Measurements from ENCODE around the gene CFI.

CFI gene

GRCh38 chr4:109733728-109734127 lies 68.1 kb downstream of the CFI start:
- no peak overlapping the region for H2BK15ac ChIP-seq (ENCODE audit: low read length)
- H3K9ac ChIP-seq (ENCODE audit: low read depth, low read length, poor library complexity), result no peak overlapping the region
- no peak overlapping the region for H3K18ac ChIP-seq (ENCODE audit: low read length)
- H2BK12ac ChIP-seq (ENCODE audit: low read length), result no peak overlapping the region
- H3K14ac ChIP-seq (ENCODE audit: low read length), result no peak overlapping the region
- H3K23ac ChIP-seq (ENCODE audit: low read depth, low read length, poor library complexity), result no peak overlapping the region
- H4K8ac ChIP-seq (ENCODE audit: low read depth, low read length), result no peak overlapping the region
- WGBS, 2 donors (ENCODE audit: extremely low coverage in 2 of 2, insufficient read length in 2 of 2, insufficient replicate concordance in 1 of 2), result no CpG with 5 or more reads among the region's 5 CpGs
- no peak for DNase-seq (ENCODE audit: low spot score)
- H3K36me3 ChIP-seq (replicated peaks in 1 of 2; ENCODE audit: control insufficient read depth in 2 of 2, insufficient read depth in 2 of 2, low read length in 2 of 2), result no peaks in the 10 kb centered on the region
- peaks cover 0 to 3% of the 10 kb centered on the region in 2 donors for H3K4me1 ChIP-seq (ENCODE audit: control insufficient read depth in 2 of 2, insufficient read depth in 1 of 2, low read depth in 1 of 2, low read length in 2 of 2)
- H3K27ac ChIP-seq (replicated peaks; ENCODE audit: low read length), result no peak overlapping the region
- H2BK5ac ChIP-seq (ENCODE audit: low read length), result no peak overlapping the region
- no peak overlapping the region for H2AK5ac ChIP-seq (ENCODE audit: low read depth, low read length)
- H4K91ac ChIP-seq (ENCODE audit: low read depth, low read length, poor library complexity), result no peak overlapping the region
- H2AFZ ChIP-seq (ENCODE audit: low read length), result no peak overlapping the region
- no peak overlapping the region for H3K4ac ChIP-seq (ENCODE audit: low read length)
- no peak overlapping the region for H3K4me2 ChIP-seq (ENCODE audit: insufficient read depth, low read length, poor library complexity, severe bottlenecking)
- no peaks in the 10 kb centered on the region for H3K9me3 ChIP-seq (replicated peaks in 1 of 2; ENCODE audit: control insufficient read depth in 2 of 2, insufficient read depth in 1 of 2, low read depth in 1 of 2, low read length in 2 of 2)
- H3K27me3 ChIP-seq (ENCODE audit: control insufficient read depth in 3 of 3, insufficient read depth in 3 of 3, low read depth in 1 of 3, low read length in 3 of 3), result peaks cover 0 to 16% (median 9%) of the 10 kb centered on the region in 3 experiments
- peaks cover 2% of the 10 kb centered on the region for H3K79me1 ChIP-seq (ENCODE audit: low read depth, low read length)
- no peak overlapping the region for H2BK120ac ChIP-seq (ENCODE audit: low read depth, low read length)
- H3K4me3 ChIP-seq (ENCODE audit: low read length in 2 of 2), result no peak overlapping the region

- Histone ChIP-seq H3K27ac (replicated peaks; ENCODE audit: low read length) (no peak overlapping the region), H3K9ac (ENCODE audit: low read depth, low read length, poor library complexity) (peak overlapping the region; percentile 87), H3K9me3 (replicated peaks in 1 of 2; ENCODE audit: control insufficient read depth in 2 of 2, insufficient read depth in 1 of 2, low read depth in 1 of 2, low read length in 2 of 2) (no peaks in the 10 kb centered on the region), H2BK12ac (ENCODE audit: low read length) (no peak overlapping the region), H3K18ac (ENCODE audit: low read length) (peak overlapping the region; percentile 92), H2AFZ (ENCODE audit: low read length) (peak overlapping the region; percentile 98), H3K4me1 (ENCODE audit: control insufficient read depth in 2 of 2, insufficient read depth in 1 of 2, low read depth in 1 of 2, low read length in 2 of 2) (peaks cover 0 to 3% of the 10 kb centered on the region in 2 donors), H3K27me3 (ENCODE audit: control insufficient read depth in 3 of 3, insufficient read depth in 3 of 3, low read depth in 1 of 3, low read length in 3 of 3) (peaks cover 0 to 13% (median 9%) of the 10 kb centered on the region in 3 experiments), H3K36me3 (replicated peaks in 1 of 2; ENCODE audit: control insufficient read depth in 2 of 2, insufficient read depth in 2 of 2, low read length in 2 of 2) (no peaks in the 10 kb centered on the region), H4K8ac (ENCODE audit: low read depth, low read length) (no peak overlapping the region), H3K23ac (ENCODE audit: low read depth, low read length, poor library complexity) (peak overlapping the region; percentile 6), H2BK15ac (ENCODE audit: low read length) (no peak overlapping the region), H3K4me3 (ENCODE audit: low read length in 2 of 2) (peak overlapping the region; percentile 87 to 98), H3K14ac (ENCODE audit: low read length) (no peak overlapping the region), H2BK5ac (ENCODE audit: low read length) (no peak overlapping the region), H2AK5ac (ENCODE audit: low read depth, low read length) (no peak overlapping the region), H3K79me1 (ENCODE audit: low read depth, low read length) (peaks cover 2% of the 10 kb centered on the region), H3K4ac (ENCODE audit: low read length) (no peak overlapping the region), H2BK120ac (ENCODE audit: low read depth, low read length) (no peak overlapping the region), H4K91ac (ENCODE audit: low read depth, low read length, poor library complexity) (no peak overlapping the region), H3K4me2 (ENCODE audit: insufficient read depth, low read length, poor library complexity, severe bottlenecking) (peak overlapping the region; percentile 90)
- no CpG with 5 or more reads among the region's 21 CpGs for WGBS, 2 donors (ENCODE audit: extremely low coverage in 2 of 2, insufficient read length in 2 of 2, insufficient replicate concordance in 1 of 2)
- no peak for DNase-seq (ENCODE audit: low spot score)
These were observed 70.9 kb downstream of the CFI start for GRCh38 chr4:109730619-109731545.

DNA sequence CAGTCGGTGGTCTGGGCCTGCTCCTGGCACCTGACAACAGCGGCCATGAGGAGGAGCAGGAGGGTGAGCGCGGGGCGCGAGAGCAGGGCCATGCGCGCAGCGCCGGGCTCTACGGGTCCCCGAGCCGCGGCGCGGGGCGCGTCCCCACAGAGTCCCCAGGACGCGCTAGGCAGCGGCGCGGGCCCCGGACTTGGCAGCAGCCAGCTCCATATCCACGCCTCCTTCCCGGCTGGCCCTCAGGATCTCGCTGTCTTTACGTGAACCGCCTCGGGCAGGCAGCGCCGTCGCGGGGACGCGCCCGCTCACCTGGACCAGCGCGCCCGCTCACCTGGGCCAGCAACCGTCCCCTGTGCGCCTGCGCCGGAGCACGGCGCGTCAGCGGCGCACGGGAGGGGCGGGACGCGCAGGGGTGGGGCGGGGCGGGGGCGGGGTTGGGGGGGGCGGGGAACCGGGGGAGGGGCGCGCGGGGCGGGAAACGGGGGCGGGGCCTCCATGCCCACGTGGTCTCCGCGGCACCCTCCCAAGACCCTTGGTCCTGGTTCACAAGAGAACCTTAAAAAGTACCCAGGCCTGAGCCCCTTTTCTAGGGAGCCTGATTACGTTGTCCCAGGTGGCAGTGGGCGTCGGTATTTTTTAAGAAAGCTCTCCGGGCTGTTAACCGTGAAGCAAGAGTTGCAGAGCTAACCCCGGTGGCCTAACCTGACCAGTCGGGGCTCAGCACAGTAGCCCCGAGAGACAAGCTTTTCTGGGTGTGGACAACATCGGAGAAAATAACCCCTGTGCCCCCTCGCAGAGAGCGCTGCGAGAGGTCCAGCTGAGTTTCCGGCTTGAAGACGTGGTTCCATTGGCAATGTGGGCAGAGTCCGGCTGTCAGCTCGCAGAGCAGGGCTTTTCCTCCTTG lies 71.8 kb downstream of the CFI start, which contains the start of gene PLA2G12A:
Gene PLA2G12A (minus strand): TSS at position 353 of the 901 bp plus-strand sequence. CDS start 261 bp downstream, at position 92.
- Histone ChIP-seq H3K23ac (ENCODE audit: low read depth, low read length, poor library complexity) (peak within 1 kb of the TSS; percentile 89), H3K4me1 (ENCODE audit: control insufficient read depth in 2 of 2, insufficient read depth in 1 of 2, low read depth in 1 of 2, low read length in 2 of 2) (peaks cover 0 to 3% of the 10 kb centered on the region in 2 donors), H2BK120ac (ENCODE audit: low read depth, low read length) (no peak within 1 kb of the TSS), H2AK5ac (ENCODE audit: low read depth, low read length) (no peak within 1 kb of the TSS), H3K14ac (ENCODE audit: low read length) (peak within 1 kb of the TSS; percentile 82), H3K18ac (ENCODE audit: low read length) (peak within 1 kb of the TSS; percentile 92), H3K4ac (ENCODE audit: low read length) (no peak within 1 kb of the TSS), H3K79me1 (ENCODE audit: low read depth, low read length) (peaks cover 2% of the 10 kb centered on the region), H4K91ac (ENCODE audit: low read depth, low read length, poor library complexity) (peak within 1 kb of the TSS; percentile 22), H3K4me2 (ENCODE audit: insufficient read depth, low read length, poor library complexity, severe bottlenecking) (peak within 1 kb of the TSS; percentile 90), H3K4me3 (ENCODE audit: low read length in 2 of 2) (peak within 1 kb of the TSS; percentile 97 to 98), H2BK5ac (ENCODE audit: low read length) (no peak within 1 kb of the TSS), H3K36me3 (replicated peaks in 1 of 2; ENCODE audit: control insufficient read depth in 2 of 2, insufficient read depth in 2 of 2, low read length in 2 of 2) (no peaks in the 10 kb centered on the region), H3K9me3 (replicated peaks in 1 of 2; ENCODE audit: control insufficient read depth in 2 of 2, insufficient read depth in 1 of 2, low read depth in 1 of 2, low read length in 2 of 2) (no peaks in the 10 kb centered on the region), H2AFZ (ENCODE audit: low read length) (peak within 1 kb of the TSS; percentile 98), H4K8ac (ENCODE audit: low read depth, low read length) (peak within 1 kb of the TSS; percentile 17), H3K27ac (replicated peaks; ENCODE audit: low read length) (no peak within 1 kb of the TSS), H2BK12ac (ENCODE audit: low read length) (no peak within 1 kb of the TSS), H2BK15ac (ENCODE audit: low read length) (no peak within 1 kb of the TSS), H3K27me3 (ENCODE audit: control insufficient read depth in 3 of 3, insufficient read depth in 3 of 3, low read depth in 1 of 3, low read length in 3 of 3) (peaks cover 0 to 13% (median 9%) of the 10 kb centered on the region in 3 experiments), H3K9ac (ENCODE audit: low read depth, low read length, poor library complexity) (peak within 1 kb of the TSS; percentile 90)
- peak; percentile 65 for DNase-seq (ENCODE audit: low spot score)
- WGBS, 2 donors (ENCODE audit: extremely low coverage in 2 of 2, insufficient read length in 2 of 2, insufficient replicate concordance in 1 of 2), result no CpG with 5 or more reads among the region's 83 CpGs

Measured in neuronal stem cell (in vitro differentiated cells).